ENCODE measurements around the gene SEPTIN11. TPM values are rescaled to one million over a fixed set of nuclear protein-coding genes. Genes with fewer than 3 reads are reported as not detected.
A peak's percentile ranks its signal among the peaks of the same experiment; 100 is the strongest.

Gene SEPTIN11
- total RNA-seq, 1 donor from 2014 or later, result 49.2 TPM

- FAIRE-seq (no peak), DNase-seq (ENCODE audit: low read depth) (no peak)
- no peaks in the 10 kb centered on the region for H3K27me3 ChIP-seq (ENCODE audit: control insufficient read depth, insufficient read depth, low read length)
- H3K4me3 ChIP-seq (ENCODE audit: low read depth, low read length), result no peak overlapping the region
- H3K36me3 ChIP-seq (ENCODE audit: control insufficient read depth, insufficient read depth, low read length), result no peaks in the 10 kb centered on the region
- TF ChIP-seq CTCF (IDR thresholded peaks at IDR 0.05; ENCODE audit: insufficient read depth, low read length, severe bottlenecking), result no peak
These were observed 3.4 kb downstream of the SEPTIN11 start for GRCh38 chr4:76952656-76953582.

- DNase-seq (ENCODE audit: low read depth) (no peak), FAIRE-seq (no peak)
- H3K36me3 ChIP-seq (ENCODE audit: control insufficient read depth, insufficient read depth, low read length), result no peaks in the 10 kb centered on the region
- no peaks in the 10 kb centered on the region for H3K27me3 ChIP-seq (ENCODE audit: control insufficient read depth, insufficient read depth, low read length)
- no peak overlapping the region for H3K4me3 ChIP-seq (ENCODE audit: low read depth, low read length)
- no peak for TF ChIP-seq CTCF (IDR thresholded peaks at IDR 0.05; ENCODE audit: insufficient read depth, low read length, severe bottlenecking)
These were observed 4.4 kb downstream of the SEPTIN11 start for GRCh38 chr4:76953956-76954355.

- Histone ChIP-seq H3K27me3 (ENCODE audit: control insufficient read depth, insufficient read depth, low read length) (no peaks in the 10 kb centered on the region), H3K36me3 (ENCODE audit: control insufficient read depth, insufficient read depth, low read length) (no peaks in the 10 kb centered on the region), H3K4me3 (ENCODE audit: low read depth, low read length) (no peak overlapping the region)
- TF ChIP-seq CTCF (IDR thresholded peaks at IDR 0.05; ENCODE audit: insufficient read depth, low read length, severe bottlenecking), result no peak
- DNase-seq (ENCODE audit: low read depth) (no peak), FAIRE-seq (no peak)
These were observed 4.9 kb downstream of the SEPTIN11 start for GRCh38 chr4:76954489-76954888.

- no peak overlapping the region for H3K4me3 ChIP-seq (ENCODE audit: low read depth, low read length)
- DNase-seq (ENCODE audit: low read depth), result peak; percentile 31
- TF ChIP-seq CTCF (IDR thresholded peaks at IDR 0.05; ENCODE audit: insufficient read depth, low read length, severe bottlenecking), result no peak
- H3K27me3 ChIP-seq (ENCODE audit: control insufficient read depth, insufficient read depth, low read length), result no peaks in the 10 kb centered on the region
- H3K36me3 ChIP-seq (ENCODE audit: control insufficient read depth, insufficient read depth, low read length), result no peaks in the 10 kb centered on the region
- no peak for FAIRE-seq
These were observed 5.6 kb downstream of the SEPTIN11 start for GRCh38 chr4:76955182-76955581.

- H3K27me3 ChIP-seq (ENCODE audit: control insufficient read depth, insufficient read depth, low read length), result no peaks in the 10 kb centered on the region
- no peak for TF ChIP-seq CTCF (IDR thresholded peaks at IDR 0.05; ENCODE audit: insufficient read depth, low read length, severe bottlenecking)
- H3K36me3 ChIP-seq (ENCODE audit: control insufficient read depth, insufficient read depth, low read length), result no peaks in the 10 kb centered on the region
- FAIRE-seq, result no peak
- no peak for DNase-seq (ENCODE audit: low read depth)
- H3K4me3 ChIP-seq (ENCODE audit: low read depth, low read length), result no peak overlapping the region
These were observed 7.6 kb downstream of the SEPTIN11 start for GRCh38 chr4:76957004-76957738.
